Ramos (cell line): ENCODE results near the gene KLHL29.

ENCODE experiments used
- in situ Hi-C: fragments of 300-500 bp; cut with MboI; formaldehyde crosslinking; loops from one replicate; pipeline ENCODE4 v1.14.3; 2022; ENCODE audit warnings: low sequenced_read_pairs; ENCODE audit not compliant: unreplicated experiment

KLHL29 gene

DNA sequence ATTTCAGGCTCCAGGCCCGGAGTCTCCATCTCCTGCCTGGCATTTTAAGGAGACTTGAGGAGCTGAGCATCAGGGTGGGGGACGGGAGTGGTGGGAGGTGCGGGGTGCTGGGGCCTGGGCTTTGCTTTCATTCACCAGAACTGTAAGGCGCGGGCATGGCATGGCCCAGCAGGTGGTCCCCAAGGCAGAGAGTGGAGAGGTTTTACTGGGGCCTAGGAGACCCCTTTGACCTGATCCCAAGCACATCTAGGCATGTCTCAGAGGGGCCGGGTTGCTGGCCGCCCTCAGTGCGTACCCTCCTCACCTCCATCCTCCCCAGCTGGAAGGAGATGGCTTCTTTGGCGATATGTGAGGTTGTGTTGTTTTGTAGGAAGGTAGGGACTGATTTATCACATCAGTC lies 172.5 kb downstream of the KLHL29 start:
- in situ Hi-C loops = no loop called here

DNA sequence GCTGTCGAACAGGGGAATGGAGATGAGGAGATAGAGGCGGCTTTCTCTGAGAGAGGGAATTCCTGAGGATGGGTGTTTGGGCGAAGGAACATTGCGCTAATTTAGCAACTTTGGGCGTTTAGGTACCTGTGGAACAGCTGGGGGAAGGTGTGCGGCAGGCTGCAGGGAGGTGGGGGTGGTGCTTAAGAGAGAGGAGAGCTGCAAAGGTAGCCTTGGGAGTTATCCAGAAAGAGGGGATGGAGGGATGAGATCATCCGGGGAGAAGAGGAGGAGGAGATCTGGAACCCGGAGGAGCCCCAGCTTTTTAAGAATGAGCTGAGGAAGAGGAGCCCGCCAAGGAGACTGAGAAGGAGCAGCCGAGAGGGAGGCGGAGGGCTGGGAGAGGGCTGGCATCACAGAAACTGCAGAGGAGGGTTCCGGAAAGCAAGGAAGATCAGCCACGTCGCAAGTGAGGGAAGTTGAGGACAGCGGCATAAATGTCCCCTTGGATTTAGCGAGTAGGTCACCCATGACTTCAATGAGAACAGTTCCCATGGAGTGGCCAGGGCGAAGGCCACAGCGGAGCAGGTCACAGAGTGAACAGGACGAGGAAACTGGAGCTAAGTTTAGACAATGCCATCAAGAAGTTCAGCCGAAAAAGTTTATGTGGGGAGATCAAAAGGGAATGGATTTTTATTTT lies 174.7 kb downstream of the KLHL29 start:
- in situ Hi-C loops = no loop called here

DNA sequence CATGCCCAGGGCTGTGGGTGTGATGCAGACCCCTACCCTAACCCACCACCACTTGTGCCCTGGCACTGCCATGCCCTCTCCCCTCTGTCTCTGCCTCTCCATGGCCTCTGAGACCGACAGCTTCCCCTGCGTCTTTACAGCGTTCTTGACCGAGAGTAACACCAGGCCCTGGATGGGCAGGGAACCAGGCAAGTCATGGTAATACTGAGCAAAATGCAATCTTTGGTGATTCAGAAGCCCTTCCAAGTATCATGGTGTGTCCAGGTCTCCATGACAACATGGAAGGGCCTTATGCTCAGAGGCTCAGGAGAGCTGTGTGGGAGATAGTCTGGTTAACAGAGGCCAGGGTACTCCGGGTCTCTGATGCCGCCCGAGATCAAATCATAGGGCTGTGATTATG lies 176.1 kb downstream of the KLHL29 start:
- in situ Hi-C loops = no loop called here

DNA sequence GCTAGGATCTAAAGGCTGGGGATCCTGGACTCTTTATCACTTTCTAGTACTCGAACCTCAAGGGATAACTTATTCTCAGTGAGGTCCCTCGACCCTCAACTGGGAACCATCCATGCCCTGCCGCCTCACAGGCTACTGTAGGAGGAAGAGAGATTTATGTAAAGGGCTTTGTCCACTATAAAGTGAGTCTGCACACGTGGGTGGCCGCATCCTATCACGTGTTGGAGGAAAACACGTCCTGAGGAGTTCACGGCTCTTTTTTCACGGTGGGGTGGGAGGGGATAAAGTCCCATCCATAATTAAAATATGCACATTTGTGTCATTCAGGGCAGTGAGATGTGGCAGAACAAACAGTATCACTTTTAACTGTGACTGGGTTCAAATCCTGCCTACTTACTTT lies 176.6 kb downstream of the KLHL29 start:
- in situ Hi-C loops = no loop called here

DNA sequence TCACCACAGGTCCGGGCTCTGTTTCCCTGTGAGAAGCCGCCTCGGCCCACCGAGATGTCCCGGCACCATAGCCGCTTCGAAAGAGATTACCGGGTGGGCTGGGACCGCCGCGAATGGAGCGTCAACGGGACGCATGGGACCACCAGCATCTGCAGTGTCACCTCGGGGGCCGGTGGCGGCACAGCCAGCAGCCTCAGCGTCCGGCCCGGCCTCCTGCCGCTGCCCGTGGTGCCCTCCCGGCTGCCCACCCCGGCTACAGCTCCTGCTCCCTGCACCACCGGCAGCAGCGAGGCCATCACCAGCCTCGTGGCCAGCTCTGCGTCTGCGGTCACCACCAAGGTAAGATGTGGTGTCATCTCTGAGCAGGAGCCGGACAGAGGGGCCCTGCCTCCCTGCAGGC lies 177.2 kb downstream of the KLHL29 start:
- in situ Hi-C loops = no loop called here

DNA sequence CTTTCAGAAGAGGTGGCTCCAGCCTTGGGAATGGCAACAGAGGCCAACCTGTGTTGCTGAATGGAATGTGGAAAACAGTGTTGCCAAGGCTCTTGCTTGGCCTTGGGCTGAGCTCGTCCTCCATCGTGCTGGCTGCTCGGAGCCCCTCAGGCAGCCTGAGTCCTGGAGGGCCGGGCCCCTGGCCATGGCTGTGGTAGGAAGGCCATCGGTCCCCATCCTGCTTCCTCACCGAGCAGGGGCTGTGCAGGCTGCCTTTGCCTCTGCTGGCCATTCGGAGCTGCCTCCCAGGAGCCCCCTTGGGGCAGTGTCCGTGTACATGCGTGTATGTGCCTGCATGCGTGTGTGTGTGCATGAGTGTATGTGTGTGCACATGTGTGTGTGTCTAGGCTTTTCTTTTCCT lies 178.2 kb downstream of the KLHL29 start:
- in situ Hi-C loops = no loop called here

DNA sequence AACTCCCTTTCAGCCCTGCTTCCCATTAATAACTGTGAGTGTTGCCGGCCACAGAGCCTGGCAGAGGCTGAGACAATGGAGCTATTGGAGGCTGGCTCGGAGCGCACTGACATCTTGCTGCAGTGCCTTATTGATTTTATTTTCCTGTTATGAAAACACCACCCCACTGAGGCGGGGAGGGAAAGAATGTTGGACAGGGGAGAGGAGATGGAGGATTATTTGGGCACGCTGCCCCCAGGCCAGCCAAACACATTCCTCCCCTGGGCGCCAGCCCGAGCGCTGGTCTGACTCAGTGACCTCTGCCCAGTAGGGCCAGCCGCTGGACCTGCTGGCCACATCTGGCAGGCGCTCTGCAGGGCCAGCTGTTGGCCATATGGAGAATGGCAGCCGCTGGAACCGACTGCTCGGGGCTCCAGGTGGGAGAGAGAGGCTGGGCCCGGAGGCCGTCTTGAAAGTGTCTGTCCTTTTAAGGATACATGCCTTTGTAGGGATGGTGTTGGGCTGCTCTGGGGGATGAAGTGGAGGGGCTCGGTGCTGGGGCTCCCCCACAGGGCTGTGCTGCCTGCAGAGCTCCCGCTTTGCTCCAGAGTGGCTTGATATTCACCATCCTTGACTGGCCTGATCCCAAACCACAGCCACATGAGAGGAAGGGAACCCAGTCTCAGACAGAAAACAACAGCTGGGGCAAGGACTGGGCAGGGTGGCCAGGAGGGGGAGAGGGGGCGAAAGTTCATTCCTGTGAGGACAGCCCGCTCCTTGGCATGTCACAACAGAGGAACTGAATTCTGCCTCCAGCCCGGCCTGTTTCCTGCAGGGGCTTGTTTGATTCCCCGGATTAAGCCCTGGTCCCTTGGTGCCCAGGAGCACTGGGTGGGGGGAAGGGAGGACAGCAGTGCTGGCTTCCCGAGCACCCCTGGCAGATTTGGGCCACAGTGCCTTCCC lies 179.0 kb downstream of the KLHL29 start:
- in situ Hi-C loops = no loop called here

DNA sequence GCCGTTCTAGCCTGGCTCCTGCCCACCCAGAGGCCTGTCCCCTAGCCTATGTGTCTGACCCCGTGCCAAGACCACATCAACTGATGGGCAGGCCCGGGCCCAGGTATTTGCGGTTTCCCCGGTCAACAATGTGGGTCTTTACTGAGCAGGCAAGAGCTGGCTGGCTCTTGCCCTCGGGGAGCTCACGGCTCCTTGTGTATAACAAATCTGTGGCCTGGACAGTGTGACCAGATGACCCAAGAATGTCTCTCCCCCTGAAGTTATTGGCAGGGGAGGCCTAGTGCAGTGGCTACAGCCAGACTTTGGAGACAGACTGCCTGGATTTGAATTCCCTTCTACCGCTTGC lies 179.6 kb downstream of the KLHL29 start:
- in situ Hi-C loops = no loop called here

DNA sequence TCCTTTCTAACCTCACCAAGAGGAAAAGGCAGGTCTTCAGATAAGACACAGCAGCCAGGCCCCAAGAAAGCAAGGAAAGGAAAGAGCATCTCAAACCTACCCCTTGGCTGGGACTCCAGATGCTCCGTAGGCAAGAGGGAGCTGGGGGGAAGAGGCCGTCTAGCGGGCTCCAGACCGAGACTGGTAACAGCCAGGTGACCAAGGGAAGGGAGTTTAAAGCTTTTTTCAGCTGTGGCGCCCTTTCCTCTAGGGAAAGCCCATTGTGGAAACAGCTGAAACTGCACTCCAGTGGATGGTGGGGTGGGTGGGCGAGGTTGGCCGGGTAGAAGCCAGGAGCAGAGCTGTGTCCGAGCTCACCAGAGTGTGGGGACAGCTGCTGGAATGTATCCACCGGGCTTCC lies 180.4 kb downstream of the KLHL29 start:
- in situ Hi-C loops = no loop called here

DNA sequence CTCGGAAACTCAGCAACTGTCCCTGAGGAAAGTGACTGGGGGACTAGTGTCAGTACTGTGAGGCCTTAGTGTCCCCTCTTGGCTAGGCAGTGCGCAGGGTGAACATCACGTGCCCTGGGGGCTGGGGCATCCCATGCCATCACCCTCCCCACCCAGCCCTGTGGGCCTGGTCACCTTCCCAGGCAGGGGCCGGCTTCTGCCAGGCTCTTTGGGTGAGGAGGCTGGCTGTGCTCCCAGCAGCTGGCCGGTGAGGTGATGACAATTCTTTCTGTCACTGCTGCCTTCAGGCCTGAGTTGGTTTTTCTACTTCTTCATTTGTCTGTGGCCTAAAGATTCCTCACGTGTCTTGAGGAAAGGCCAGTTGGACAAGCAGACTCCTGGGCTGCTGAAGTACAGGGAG lies 180.8 kb downstream of the KLHL29 start:
- in situ Hi-C loops = no loop called here

DNA sequence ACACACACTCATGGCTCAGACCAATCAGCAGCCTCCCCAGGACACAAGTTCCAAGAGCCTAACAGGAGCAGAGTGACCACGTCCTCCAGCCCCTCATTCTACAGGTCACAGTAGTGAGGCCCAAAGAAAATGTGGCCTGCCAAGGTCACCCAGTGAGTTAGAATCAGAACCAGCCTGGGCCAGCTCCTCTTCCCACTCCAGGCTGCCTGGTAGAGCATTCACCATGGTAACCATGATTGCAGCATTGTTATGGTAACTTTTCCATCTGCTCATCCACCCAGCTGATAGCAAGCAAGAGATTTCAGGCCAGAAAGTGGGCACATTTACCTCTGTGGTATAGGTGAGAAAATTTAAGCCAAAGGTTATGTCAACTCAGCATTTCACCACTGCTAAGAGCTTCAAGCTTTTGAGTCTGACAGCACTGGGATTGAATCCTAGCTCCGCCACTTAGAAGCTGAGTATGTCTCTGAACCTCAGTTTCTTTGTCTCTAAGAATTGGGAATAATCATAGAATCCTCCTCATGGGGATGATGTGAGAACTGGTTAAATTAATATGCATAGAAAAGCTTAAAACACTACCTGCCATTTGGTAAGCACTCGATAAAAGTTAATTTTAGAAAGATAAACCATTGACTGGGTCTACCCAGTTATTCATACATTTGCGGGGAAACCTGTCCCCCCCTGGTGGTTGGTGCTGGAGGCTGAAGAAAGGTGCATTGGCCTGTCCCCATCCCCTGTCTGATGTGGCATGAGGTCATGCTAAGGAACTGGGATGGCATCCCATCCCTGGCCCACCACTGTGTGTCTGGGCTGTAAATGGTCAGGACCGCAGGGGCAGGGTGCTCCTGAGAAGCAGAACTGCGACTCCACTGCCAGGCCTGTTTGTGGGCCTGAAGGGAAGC lies 181.5 kb downstream of the KLHL29 start:
- in situ Hi-C loops = no loop called here

DNA sequence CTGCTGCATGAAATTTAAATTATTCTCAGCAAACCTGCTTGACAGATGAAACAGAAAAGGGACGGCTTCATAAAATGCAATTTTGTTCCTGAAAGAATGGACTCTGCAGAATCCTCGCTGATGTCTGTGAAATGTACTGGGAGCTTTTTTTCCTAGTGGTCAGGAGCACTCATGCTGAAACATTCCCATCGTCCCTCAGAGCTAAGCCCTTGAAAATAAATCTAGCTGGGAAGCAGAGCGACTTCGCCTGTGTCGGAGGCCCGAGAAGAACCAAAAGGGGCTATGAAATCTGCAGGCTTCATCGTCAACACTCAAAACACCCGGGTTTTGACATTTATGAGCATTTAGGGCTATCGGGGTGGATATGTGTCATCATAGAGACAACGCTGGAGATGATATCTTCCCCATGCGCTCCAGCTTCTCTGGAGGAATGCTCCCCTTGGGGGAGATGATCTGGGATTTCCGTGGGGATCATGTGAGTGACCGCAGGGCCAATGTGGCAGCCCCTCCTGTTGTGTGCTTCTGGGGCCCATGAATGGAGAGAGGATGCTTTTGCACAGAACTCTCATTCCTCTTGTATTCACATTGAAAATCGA lies 182.3 kb downstream of the KLHL29 start:
- in situ Hi-C loops = no loop called here

DNA sequence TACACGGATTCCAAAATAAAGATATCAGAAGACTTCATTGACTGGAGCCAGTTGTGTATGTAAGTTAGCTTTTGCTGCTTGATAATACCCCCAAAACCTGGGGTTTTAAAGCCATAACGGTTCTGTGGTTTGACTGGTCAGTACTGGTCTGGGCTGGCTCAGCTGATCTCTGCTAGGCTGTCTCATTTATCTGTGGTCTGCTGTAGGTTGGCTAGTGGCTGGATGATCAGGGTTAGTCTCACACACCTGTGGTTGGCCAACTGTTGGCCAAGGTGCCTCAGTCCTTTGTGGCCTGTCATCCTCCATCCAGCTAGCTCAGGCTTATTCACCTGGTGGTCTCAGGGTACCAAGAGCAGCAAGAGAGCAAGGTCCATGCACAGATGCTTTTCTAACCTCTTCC lies 183.2 kb downstream of the KLHL29 start:
- in situ Hi-C loops = no loop called here

DNA sequence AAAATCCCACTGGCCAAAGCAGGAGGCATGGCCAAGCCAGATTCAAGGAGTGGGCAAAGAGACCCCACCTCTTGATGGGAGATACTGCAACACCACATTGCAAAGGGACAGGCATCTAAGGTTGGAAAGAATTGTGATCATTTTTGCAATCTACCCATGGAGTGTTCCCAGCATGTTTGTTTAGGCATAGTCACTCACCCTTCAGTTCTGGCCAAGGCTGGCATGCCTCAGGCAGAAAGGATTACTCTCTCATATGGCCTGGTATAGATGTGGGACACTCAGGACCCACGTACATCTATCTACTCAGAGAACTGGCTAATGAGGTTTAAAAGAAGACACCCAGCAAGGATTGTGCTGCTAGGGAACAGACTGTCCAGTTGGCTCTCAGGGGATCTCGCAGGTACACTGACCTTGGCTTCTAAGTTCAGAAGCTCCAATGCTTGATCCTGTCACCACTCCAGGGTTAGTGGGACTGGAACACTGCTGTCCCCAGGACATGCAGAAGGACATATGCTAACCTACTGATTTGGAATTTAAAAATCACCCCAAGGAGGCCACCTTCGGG lies 183.7 kb downstream of the KLHL29 start:
- in situ Hi-C loops = no loop called here

DNA sequence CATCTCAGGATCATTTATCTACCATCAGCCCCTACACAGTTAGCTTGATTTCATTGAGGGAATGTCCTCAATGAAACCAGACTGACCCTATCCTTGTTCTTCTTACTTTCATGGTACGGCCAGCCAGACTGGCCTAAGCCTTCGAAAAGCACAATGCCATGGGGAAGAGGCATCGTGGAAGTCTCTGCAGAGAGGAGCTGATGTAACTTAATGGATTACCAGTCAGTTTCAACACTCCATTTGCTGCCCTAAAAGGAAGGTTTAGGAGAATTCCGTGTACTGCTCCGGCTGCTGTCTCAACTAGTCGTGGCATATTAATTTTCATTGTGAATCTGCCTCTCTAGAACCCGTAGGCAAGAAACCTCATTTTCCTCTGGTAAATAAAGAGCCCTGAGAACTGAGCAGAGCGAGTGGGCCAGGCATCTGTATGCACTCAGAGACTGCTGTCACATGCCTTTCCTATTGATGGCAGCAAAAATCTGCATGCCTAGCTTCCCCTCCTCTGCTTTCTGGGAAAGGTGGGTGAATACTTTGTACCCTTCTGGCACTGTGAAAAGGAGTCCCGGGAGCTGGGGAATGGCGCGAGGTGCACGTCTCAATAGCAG lies 184.9 kb downstream of the KLHL29 start:
- in situ Hi-C loops = no loop called here

DNA sequence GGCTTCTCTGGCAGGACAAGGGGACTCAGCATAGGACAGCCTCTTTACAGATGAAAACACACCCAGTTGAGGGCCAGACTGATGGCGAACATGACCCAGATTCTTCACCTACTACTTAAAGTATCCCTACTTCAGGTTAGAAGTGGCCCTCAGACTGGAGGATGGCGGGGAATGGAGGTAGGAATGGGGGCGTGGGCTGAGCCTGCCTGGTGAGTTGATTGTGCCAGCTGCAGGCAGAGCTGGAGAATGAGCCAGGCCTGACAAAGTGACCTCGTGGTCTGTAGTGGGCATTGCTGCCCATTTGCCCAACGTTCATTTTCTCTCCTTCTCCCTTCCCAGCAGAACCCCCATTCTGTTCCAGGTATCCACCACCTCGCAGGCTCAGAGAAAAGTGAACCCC lies 186.1 kb downstream of the KLHL29 start:
- in situ Hi-C loops = no loop called here

DNA sequence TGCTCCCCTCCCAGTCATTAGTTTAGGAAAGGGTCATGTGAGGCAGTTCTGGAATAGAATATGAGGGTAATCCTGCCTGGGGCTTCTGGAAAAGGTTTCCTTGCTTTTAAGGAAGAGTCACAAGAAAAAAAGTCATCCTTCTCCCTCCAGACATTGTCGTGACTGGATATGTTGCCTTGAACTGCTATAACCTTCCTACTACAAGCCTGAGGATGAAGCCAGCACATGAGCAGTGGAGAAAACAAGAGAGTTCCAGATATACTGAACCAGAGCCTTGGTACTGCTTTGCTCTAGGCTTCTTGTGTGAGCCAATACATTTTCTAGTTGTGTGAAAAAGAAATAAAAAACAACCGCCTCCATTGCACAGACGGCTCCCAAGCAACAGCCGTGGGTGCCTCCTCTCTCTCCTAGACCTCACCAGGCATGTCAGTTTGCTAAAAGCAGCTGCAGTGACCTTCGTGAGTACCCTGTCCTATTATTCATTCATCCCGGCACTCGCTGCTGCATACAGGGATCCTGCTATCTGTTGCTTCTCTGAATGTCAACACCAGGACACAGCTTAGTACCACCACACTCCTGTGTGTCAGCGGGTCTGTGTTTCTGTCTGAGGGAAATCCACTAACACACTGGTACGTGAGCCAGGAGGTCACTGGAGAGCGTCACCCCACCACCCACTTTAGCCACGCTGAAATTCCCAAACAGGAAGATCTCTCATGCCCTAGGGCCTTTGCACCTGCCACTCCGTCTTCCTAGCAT lies 186.7 kb downstream of the KLHL29 start:
- in situ Hi-C loops = no loop called here

DNA sequence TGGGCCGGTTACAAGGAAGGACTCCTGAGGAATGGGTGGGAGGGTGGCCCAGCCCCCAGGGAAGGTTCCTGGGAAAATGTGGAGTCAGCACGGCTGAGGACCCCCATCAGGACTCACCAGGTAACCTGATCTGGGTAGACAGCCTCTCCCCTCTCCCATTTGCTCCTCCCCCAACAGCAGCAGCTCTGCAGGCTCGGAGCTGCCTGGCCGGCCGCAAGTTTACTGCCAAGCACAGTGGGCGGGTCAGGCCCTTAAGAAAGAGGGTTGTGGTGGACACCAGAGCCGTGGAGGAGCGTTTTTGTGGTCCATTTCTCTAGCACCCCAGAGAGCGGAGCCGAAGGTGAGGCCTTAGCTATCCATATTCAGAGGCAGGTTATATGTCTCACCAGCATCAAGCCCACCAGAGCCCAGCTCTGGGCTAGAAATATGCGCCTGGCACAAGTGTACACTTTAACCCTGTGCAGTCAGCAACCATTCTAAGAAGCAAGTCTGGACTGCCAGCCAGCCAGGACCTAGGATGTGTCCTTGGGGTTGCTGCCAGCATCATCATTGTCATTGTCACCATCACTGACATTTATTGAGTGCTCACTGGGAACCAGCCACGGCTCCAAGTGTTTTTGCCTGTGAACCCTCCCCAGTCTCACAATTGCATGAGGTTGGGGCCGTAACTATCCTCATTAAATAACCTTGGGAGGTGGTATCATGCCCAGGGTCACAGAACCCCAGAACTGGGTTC lies 190.1 kb downstream of the KLHL29 start:
- in situ Hi-C loops = no loop called here
